B cell (primary cell): Measurements from ENCODE around the gene CRK. TPM values are rescaled to one million over a fixed set of nuclear protein-coding genes. Genes with fewer than 3 reads are reported as not detected.
A peak's percentile ranks its signal among the peaks of the same experiment; 100 is the strongest.

Experiments used
- ATAC-seq: fragments of 200-7000 bp; cut with Tn5 transposase; one replicate; pipeline ENCODE4 v1.10.0; 2021; ENCODE audit warnings: low read depth, mild to moderate bottlenecking, moderate number of reproducible peaks, moderate library complexity
- CTCF ChIA-PET: fragments of 350-600 bp; sonication (Branson Sonifier 250); formaldehyde crosslinking; loops from one replicate; lab custom pipeline; 2021; ENCODE audit warnings: antibody characterized with exemption, inconsistent platforms; lab: Charles Lee
- POLR2A ChIA-PET: fragments of 350-600 bp; sonication (Branson Sonifier 250); formaldehyde crosslinking; loops from one replicate; lab custom pipeline; 2021; ENCODE audit warnings: antibody characterized with exemption; lab: Charles Lee
- DNase-seq: peaks from one replicate; pipeline ENCODE4 v3.0.0; 2013
- H2AFZ ChIP-seq: 2 replicates; pipeline ENCODE4 v1.6.1; 2012; ENCODE audit warnings: mild to moderate bottlenecking, low read depth, low read length; ENCODE audit not compliant: insufficient read depth, poor library complexity, severe bottlenecking
- H3K27ac ChIP-seq, 2 donors: 1 replicate in 1 of 2; 2 replicates in 1 of 2; pipeline ENCODE4 v1.5.1; 2012 to 2013; ENCODE audit warnings: low read length in 2 of 2, mild to moderate bottlenecking in 2 of 2, moderate library complexity in 1 of 2
- H3K27me3 ChIP-seq, 4 experiments: fragments of 200-600 bp in 1 of 4; sonication (generic) in 1 of 4; replicated peaks in 1 of 4; 1 replicate in 2 of 4; 2 replicates in 2 of 4; pipeline versions ENCODE4 v1.6.1 to v1.7.0; 2013 to 2016; ENCODE audit warnings: low read length in 3 of 4, mild to moderate bottlenecking in 2 of 4, mixed read lengths in 1 of 4, moderate library complexity in 1 of 4; ENCODE audit not compliant: insufficient read depth in 4 of 4, control insufficient read depth in 3 of 4; ENCODE audit errors: control extremely low read depth in 1 of 4
- H3K36me3 ChIP-seq, 2 experiments: replicated peaks in 1 of 2; 1 replicate in 1 of 2; 2 replicates in 1 of 2; pipeline versions ENCODE4 v1.6.1 to v1.7.1; 2013; ENCODE audit warnings: low read length in 1 of 2; ENCODE audit not compliant: insufficient read depth in 2 of 2, control insufficient read depth in 1 of 2; ENCODE audit errors: control extremely low read depth in 1 of 2, extremely low read depth in 1 of 2
- H3K4me1 ChIP-seq, 2 donors: fragments of 200-600 bp in 1 of 2; sonication (generic) in 1 of 2; 1 replicate in 1 of 2; 2 replicates in 1 of 2; pipeline versions ENCODE4 v1.5.1 to v1.6.1; 2013 to 2017; ENCODE audit warnings: low read length in 2 of 2; ENCODE audit not compliant: control insufficient read depth in 2 of 2, insufficient read depth in 2 of 2
- H3K4me2 ChIP-seq: replicated peaks from 2 replicates; pipeline ENCODE3; 2012; ENCODE audit warnings: mild to moderate bottlenecking, low read depth, low read length; ENCODE audit not compliant: poor library complexity, severe bottlenecking
- H3K4me3 ChIP-seq, 5 experiments: fragments of 200-600 bp in 1 of 5; sonication (generic) in 1 of 5; 1 replicate in 3 of 5; 2 replicates in 2 of 5; pipeline versions ENCODE4 v1.5.1 to v1.7.0; 2011 to 2016; ENCODE audit warnings: low read length in 4 of 5, mild to moderate bottlenecking in 4 of 5, low read depth in 2 of 5, control low read depth in 1 of 5, moderate library complexity in 1 of 5; ENCODE audit not compliant: insufficient read depth in 1 of 5; ENCODE audit errors: control extremely low read depth in 1 of 5, extremely low read depth in 1 of 5
- H3K79me2 ChIP-seq: fragments of 200-600 bp; sonication (generic); one replicate; pipeline ENCODE4 v1.6.0; 2016; ENCODE audit warnings: low read length; ENCODE audit not compliant: control insufficient read depth, insufficient read depth
- H3K9ac ChIP-seq: fragments of 200-600 bp; sonication (generic); 2 replicates; pipeline ENCODE4 v1.6.1; 2017; ENCODE audit warnings: mild to moderate bottlenecking, low read length, moderate library complexity
- H3K9me3 ChIP-seq, 3 donors: one replicate each; pipeline versions ENCODE4 v1.6.1 to v1.7.1; 2013; ENCODE audit warnings: low read length in 2 of 3; ENCODE audit not compliant: control insufficient read depth in 2 of 3, insufficient read depth in 1 of 3; ENCODE audit errors: control extremely low read depth in 1 of 3
- H4K20me1 ChIP-seq: 2 replicates; pipeline ENCODE4 v1.6.0; 2012; ENCODE audit warnings: mild to moderate bottlenecking, low read length; ENCODE audit not compliant: insufficient read depth, control insufficient read depth, poor library complexity, severe bottlenecking
- H3K27ac Mint-ChIP-seq: one replicate; pipeline ENCODE4 v1.8.0; 2021; ENCODE audit warnings: mixed read lengths
- H3K27me3 Mint-ChIP-seq: one replicate; pipeline ENCODE4 v1.8.0; 2021; ENCODE audit warnings: mixed read lengths
- H3K4me1 Mint-ChIP-seq: one replicate; pipeline ENCODE4 v1.8.0; 2021; ENCODE audit warnings: mixed read lengths
- H3K4me3 Mint-ChIP-seq: one replicate; pipeline ENCODE4 v1.8.0; 2021; ENCODE audit warnings: mixed read lengths
- H3K9me3 Mint-ChIP-seq: one replicate; pipeline ENCODE4 v1.8.0; 2022; ENCODE audit warnings: mixed read lengths; ENCODE audit not compliant: insufficient read depth
- EZH2 ChIP-seq: IDR thresholded peaks from 2 replicates; pipeline ENCODE4 v1.6.1; 2012; ENCODE audit warnings: borderline replicate concordance, low read depth, mild to moderate bottlenecking, moderate library complexity, low read length; ENCODE audit not compliant: insufficient read depth, poor library complexity, severe bottlenecking
- WGBS: methylation state at CpG from one replicate; pipeline ENCODE4 v1.1.5; 2013; ENCODE audit warnings: missing lambda C conversion rate; ENCODE audit not compliant: insufficient coverage; 5-methylcytosine and 5-hydroxymethylcytosine counted together
- intact Hi-C: fragments of 100-400 bp; cut with micrococcal nuclease; formaldehyde crosslinking; loops from one replicate; pipeline ENCODE4 v1.10.0; 2022
- polyA plus RNA-seq: library from polyadenylated mRNA; depleted of rRNA; stranded (reverse); fragments of >200 nt; gene quantifications from 2 replicates; pipeline ENCODE4 v1.2.3, GENCODE V29; 2012
- total RNA-seq, 2 donors: library from RNA; stranded (reverse); fragments of 120-200 nt in 1 of 2; gene quantifications; 1 replicate in 1 of 2; 2 replicates in 1 of 2; pipeline versions ENCODE4 v1.2.3 to v1.2.4, GENCODE V29; 2013 to 2022
- TF ChIP-seq, protein P1 (sequence below): fragments of 200-600 bp; IDR thresholded peaks from one replicate; pipeline ENCODE4 v1.8.0; 2022; ENCODE audit warnings: antibody characterized with exemption, mild to moderate bottlenecking

Gene CRK
- total and polyA plus RNA-seq, 2 donors (not counting 1 experiment from before 2014, with no cell fraction given): 8.2 to 36.4 TPM

DNA sequence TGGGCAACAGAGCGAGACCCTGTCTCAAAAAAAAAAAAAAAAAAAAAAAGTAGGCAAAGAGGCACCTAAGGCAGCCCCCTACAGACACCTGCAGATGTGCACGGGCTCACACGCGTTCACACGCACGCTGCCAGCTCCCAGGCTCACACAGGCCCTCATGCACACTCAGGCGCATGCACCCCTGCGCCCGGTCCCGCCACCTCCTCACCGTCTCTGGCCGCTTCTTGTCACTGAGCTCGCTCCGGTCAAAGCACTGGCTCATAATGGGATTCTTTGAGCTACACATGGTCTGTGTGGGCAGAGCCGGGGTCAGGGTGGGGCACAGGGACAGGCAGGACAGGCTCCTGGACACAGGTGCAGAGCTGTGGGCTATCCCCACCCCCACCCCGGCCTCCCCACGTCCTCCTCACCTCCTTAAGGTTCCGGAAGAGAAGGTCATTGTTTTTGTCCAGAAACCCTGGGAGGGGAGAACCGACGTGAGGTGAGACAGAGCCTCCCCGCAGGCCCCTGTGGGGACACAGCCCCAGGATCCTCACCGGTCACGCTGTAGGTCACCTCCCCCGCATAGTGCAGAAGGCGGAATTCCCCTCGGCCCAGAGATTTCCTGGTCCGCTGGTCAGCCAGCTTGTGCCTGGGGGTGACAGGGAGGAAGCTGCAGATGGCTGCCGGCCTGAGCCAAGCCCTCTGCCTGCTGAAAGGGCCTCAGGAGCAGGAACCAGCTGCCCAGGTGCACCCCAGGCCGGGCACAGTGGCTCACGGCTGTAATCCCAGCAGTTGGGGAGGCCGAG, 18.6 kb upstream of the CRK start:
- Histone ChIP-seq H3K4me2 (peak overlapping the region; percentile 78), H2AFZ (no peak overlapping the region), H3K4me1 (peaks cover 36 to 66% of the 10 kb centered on the region in 2 donors), H3K36me3 (peaks cover 0 to 43% of the 10 kb centered on the region in 2 experiments), H4K20me1 (peaks cover 54% of the 10 kb centered on the region), H3K9me3 (no peaks in the 10 kb centered on the region), H3K79me2 (peaks cover 17% of the 10 kb centered on the region), H3K27me3 (no peaks in the 10 kb centered on the region), H3K4me3 (peak overlapping the region in 1 of 5 experiments; percentile 1), H3K27ac (peak overlapping the region; percentile 10 to 81), H3K9ac (no peak overlapping the region)
- H3K4me1 Mint-ChIP-seq: peaks cover 42% of the 10 kb centered on the region
- peak overlapping the region; percentile 81 for H3K27ac Mint-ChIP-seq
- POLR2A ChIA-PET: interaction anchor here (0.5 to 2.4 kb wide), 11 partner anchors 8 to 241 kb away, joined by 3 to 24 read pairs (median 8); partner anchors contain the start of genes INPP5K and SLC43A2
- intact Hi-C loops: loop anchor here (1.0 to 5.0 kb wide), 4 partner anchors 11 to 107 kb away; no protein-coding TSS in a partner anchor
- ATAC-seq: peak; percentile 56
- 24% methylated on average over 23 of the region's 31 CpGs for WGBS
- CTCF ChIA-PET: interaction anchor here (0.7 to 3.9 kb wide), 7 partner anchors 10 to 281 kb away, joined by 3 to 23 read pairs (median 4); partner anchors contain the start of gene INPP5K
- no peaks in the 10 kb centered on the region for H3K27me3 Mint-ChIP-seq
- H3K4me3 Mint-ChIP-seq: peak overlapping the region; percentile 82
- no peaks in the 10 kb centered on the region for H3K9me3 Mint-ChIP-seq
- TF ChIP-seq, protein P1, sequence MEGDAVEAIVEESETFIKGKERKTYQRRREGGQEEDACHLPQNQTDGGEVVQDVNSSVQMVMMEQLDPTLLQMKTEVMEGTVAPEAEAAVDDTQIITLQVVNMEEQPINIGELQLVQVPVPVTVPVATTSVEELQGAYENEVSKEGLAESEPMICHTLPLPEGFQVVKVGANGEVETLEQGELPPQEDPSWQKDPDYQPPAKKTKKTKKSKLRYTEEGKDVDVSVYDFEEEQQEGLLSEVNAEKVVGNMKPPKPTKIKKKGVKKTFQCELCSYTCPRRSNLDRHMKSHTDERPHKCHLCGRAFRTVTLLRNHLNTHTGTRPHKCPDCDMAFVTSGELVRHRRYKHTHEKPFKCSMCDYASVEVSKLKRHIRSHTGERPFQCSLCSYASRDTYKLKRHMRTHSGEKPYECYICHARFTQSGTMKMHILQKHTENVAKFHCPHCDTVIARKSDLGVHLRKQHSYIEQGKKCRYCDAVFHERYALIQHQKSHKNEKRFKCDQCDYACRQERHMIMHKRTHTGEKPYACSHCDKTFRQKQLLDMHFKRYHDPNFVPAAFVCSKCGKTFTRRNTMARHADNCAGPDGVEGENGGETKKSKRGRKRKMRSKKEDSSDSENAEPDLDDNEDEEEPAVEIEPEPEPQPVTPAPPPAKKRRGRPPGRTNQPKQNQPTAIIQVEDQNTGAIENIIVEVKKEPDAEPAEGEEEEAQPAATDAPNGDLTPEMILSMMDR: no peak
- no peak for TF ChIP-seq EZH2
- peak; percentile 75 for DNase-seq
